HG03457 (cell line): ENCODE measurements around the gene SLC26A9.

Source experiments
- ATAC-seq: cut with Tn5 transposase; IDR thresholded peaks from one replicate; pipeline ENCODE4 v1.9.1; 2021; ENCODE audit warnings: moderate number of reproducible peaks; ENCODE audit not compliant: unreplicated experiment

The SLC26A9 gene

DNA sequence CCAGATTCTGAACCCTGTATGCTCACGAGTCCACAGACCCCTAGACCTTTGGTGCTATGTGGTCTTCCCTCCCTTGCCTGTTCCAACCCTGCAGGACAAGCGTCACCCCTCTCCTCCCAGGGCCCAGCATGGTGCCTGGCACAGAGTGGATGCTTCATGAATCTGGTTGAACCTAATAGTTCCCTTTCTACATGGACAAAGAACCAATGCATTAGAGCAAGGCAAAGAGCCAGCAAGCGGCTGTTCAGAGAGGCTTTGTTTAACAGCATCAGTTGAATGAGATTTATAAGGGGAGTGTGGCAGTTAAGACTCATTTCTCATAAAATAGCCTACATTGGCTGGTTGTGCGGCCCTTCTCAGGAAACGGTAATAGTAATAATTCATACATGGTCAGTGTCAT lies 14.9 kb downstream of the SLC26A9 start:
- no peak for ATAC-seq

DNA sequence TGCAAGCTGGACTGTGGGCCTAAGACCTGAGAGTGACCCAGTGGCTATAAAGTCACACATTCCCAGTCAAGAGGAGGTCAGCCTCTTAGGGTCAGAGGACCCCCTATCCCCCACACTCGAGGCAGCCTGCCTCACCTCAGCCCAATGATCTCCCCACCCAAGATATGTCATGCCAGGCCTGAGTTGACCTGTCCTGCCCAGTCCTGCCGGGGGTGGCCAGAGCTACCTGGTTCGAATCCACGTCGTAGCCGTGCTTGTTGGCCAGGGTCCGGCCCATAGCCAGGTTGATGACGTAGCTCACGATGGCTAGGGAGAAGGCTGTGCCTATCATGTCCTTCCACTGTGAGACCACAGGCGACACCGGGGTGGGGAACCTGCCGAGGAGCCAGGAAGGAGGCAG lies 15.6 kb downstream of the SLC26A9 start:
- ATAC-seq: no peak

DNA sequence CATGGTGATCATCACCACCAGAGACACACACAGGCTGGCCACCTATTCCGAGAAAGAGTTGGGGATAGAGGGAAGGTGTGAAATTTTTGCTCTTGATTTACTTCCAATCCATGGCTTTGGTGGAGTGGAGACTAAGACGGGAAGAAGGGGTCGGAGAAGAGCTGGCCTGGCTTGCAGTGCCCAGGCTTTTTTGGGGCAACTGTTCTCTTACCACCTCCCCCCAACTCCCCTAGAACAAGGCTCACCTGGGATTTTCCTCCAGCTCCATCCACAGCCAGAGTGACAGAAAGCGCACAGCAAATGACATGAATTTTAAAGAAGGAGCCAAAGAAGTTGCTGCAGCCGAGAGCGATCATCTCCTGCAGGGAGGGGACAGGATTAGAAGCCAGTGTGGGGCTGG lies 16.0 kb downstream of the SLC26A9 start:
- ATAC-seq: no peak

DNA sequence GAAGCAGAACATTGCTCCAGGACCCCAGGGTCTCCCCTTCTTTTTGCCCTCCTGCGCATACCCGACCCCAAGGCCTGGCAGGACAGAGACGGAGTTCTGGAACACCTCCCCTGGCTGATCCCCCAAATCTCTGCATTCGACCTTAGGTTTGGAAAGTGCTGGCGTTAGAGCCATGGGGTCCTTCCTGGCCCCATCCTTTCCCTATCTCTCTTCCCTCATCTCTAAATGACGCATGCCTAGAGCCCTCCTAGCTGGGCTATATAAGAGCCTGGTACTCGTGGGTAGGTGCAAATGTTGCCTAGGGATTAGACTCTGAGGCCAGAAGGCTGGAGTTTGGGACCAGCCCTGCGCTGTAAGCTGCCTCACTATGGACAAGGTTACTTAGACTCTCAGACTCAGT lies 16.6 kb downstream of the SLC26A9 start:
- ATAC-seq: no peak

DNA sequence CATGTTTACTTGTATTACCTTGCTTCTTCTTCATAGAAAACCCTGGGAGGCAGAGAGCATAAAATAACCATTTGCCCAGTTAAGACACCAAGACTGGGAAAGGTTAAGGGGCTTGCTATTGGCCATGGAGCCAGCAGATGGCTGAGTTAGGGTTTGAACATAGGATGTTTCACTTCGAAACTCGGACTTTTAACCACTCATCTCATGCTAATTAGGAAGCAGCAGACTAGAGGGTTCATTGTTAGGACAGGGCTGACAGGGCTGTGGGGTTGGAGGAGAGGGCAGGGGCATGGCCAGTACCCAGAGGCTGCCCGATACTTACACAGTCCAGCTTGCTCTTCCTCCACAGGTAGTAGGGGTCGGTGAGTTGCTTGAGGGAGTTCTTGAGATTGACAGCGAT lies 17.0 kb downstream of the SLC26A9 start:
- ATAC-seq: no peak

DNA sequence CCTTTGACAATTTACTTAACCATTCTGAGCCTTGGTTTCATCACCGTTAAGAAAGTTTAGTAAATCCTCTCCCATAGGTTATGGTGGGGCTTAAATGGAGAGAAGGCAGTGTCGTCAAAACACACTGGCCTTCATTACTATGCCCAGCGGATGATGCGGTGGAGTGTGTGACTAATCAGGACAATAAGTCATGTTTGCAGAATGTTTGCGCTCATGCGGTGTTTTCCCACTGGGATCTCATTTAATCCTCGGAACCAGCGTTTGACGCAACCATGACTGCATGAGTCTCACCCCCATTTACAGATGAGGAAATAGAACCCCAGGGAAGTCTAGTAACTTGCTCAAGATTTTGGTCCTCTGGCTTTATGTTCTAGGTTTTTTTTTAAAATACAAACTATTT lies 17.5 kb downstream of the SLC26A9 start:
- no peak for ATAC-seq

DNA sequence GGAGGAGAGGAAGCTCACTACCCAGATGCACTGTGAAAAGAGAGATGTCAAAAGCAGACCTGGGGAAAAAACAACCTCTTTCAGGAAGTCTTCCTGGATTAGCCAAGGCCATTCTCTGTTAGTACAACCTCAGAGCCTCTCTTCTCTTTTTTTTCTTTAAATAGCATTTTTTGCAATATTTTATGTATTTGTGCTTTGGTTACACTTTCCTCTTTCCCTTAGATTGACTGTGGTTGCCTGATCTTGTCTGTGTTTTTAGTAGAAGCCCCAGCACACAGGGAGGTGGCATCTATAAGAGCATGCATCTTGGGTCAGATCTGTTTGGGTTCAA lies 18.8 kb downstream of the SLC26A9 start:
- ATAC-seq: no peak

DNA sequence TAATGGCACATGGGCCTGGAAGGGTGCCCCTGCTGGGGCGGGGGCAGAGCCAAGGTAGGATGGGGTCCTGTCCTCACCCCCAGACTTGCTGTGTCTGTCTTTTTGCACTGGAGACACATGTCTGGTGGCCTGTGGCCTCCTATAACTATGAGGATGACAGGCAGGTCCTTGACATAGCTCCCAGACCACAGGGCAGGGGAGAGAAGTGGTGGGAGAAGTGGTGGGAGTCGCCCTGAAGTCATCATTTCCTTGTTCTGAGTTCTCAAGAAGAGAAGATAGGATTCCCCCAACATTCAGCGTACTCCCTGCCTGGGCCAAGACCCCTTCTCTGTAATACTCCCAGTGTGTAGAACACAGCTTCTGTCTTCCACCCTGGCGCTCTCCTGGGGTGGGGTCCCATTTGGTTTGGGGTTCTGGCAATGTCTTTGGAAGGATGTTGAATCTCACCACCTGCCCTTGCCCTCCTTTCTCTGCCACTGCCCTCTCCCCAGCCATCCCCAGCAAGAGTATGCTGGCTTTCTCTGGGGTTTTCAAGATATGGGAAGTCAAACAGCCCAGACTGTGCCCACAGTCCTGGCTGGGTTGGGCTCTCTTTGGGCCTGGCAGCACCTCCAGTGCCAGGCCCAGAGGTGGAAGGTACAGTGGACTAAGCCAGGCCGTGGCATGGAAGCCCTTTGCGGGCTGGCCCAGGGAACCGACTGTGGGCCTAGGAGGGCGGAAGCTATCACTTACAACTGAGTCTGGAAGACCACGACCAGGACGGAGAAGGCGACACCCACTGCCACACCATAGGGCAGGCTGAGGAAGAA lies 19.4 kb downstream of the SLC26A9 start:
- ATAC-seq: no peak

DNA sequence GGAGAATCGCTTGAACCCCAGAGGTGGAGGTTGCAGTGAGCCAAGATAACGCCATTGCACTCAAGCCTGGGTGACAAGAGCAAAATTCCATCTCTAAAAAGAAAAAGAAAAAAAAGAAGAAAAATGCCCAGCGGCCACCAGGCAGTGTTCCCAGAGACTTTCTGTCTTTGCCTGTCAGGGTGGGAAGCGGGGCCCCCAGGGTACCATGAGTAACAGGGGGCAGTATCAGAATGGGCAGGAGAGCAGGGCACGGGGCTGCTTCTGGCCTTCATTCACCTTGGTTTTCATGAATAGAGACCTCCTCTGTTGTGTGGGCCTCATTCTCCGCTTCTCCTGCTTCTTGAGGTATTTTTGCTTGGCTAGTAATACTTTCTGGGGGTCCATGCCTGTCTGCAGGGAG lies 20.4 kb downstream of the SLC26A9 start:
- no peak for ATAC-seq

DNA sequence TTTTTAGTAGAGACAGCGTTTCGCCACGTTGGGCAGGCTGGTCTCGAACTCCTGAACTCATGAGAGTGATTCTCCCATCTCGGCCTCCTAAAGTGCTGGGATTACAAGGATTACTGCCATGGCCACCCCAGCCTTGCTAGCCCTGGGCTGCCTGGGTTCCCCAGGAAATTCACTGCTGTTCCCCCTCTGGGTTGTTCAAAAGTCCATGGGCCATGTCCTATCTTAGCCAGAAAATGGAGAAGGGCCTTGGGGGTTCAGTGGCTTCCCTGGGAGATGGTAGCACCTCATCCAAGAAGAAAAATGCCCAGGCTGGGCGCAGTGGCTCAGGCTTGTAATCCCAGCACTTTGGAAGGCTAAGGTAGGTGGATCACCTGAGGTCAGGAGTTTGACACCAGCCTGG lies 20.9 kb downstream of the SLC26A9 start:
- ATAC-seq: no peak

DNA sequence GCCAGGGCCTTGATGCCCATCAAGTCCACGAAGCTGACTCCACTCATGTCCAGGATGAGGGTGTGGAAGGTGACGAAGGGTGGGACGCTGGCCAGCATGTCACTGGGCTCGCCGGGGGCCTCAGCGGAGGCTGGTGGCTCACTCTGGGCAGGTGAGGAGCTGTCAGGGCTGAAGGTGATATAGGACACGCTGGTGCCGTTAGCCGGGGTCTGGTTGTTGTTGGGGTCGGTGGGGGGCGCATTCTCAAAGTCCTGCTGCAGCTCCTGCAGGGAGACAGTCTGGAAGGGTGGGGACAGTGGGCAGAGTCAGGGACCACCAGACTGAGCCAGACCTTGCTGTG lies 21.7 kb downstream of the SLC26A9 start:
- ATAC-seq: no peak

DNA sequence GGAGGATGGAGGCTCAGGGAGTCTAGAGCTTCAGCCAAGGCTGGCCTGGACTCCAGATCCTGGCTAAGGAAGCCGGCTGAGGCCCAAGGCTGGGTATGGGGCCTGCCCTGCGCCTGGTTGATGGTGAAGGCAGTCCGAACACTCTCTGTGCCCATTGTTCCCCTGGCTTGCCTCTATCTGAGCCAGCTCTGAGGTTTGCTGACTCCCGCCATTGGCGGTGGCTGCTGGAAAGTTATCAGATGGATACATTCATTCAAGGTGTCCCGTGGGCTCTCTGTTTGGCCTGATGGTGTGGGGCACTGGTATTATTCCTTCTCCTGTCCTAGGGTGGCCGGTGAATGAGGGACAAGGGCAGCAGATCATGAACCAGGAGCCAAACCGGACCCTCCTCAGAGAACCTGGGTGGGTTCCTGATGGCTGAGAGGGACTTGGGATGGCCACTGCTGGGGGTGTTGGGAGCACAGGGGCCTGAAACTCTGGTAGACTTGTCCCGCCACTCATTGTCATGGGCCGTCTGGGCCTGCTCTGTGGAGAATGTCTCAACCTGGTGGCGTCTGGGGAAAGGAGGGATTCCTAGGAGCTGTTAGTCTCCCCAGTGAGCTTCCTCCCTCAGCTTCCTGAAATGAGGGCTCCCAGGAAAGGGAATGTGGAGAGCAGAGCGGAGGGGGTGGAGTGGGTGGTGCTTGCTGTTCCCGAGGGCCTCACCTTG lies 22.2 kb downstream of the SLC26A9 start:
- no peak for ATAC-seq

DNA sequence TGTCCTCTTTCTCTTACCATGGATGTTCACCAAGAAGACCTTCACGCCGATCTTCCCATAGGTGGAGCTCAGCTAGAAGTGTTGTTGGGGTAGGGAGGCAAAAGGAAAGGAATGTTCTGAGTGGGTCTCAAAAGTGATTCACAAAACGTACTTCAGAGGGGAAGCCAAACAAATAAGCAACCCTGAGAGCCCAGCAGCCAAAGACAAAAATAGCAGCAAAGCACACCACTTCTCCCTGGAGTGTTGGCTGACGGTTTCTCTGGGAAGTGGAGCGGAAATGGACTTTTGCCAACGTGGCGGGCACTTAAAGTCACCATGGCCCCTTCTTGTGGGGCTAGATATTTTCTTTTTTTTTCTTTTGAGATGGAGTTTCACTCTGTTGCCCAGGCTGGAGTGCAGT lies 23.1 kb downstream of the SLC26A9 start:
- no peak for ATAC-seq

DNA sequence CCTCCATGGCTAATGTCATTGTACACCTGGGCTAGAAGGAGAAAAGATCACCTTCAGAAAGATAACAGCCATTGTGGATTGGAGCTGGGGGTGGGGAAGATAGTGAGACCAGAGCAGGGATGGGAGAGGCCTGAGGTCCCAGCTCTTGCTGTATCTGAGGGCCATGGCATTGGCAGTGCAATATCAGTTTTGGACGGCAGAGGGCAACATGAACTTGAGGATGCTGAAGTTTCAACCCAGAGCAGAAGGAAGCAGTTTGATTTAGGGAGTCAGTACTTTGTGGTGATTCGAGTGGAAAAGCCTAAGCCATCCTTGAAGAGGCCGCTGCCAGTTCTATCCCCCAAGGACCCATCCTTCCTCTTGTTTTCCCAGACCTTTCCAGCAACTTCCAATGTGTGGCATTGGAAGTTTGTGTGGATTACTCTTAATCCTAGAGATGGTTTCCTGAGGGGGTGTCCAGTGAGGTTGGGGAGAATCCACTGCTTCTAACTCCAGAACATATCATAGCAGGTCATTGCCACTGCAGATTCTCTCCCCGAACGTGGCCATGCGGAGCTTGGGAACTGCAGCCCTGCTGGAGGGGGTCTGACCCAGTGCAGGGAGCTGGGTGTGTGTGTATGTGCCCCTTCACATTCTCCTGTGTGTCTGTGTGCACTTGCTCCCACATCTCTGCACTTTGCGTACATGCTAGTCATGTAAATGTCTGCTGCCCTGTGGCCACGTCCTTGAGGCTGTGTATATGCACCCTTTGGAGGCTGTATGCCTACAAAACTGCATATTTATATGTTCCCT lies 24.1 kb downstream of the SLC26A9 start:
- no peak for ATAC-seq

DNA sequence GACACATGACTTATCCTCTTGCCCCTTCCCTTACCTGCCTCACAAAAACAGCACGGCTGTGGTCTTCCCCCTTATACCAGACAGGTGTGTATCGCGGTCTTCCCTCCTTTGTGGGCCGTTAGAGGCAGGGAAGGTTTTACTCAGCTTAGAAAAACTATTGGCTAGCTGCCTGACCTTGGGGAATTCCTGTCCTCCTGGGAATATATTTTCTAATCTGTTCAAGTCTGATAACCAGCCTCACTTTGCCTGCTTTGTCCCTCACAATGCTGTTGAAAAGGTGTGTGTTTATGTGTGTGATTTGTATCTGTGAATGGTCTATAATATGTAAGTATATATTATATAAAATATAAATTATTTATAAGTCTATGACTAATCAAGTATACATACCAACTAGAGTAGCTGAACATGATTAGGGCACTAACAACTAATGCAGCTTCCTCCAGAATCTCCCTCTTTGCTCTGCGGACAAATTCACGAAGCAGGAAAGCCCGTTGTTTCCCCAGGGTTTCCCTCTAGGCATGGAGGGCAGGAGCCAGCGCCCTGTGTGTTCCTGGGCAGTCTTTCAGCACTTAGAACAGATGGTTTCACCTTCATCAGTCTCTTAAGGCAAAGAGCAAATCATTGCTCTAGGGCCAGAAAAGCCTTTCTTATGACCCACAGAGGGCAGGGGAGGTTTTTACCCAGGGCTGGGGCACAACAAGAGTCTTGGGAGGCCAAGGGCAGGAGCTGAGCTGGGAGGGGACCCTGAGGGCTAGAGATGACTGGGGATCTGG lies 25.6 kb downstream of the SLC26A9 start:
- ATAC-seq: no peak

DNA sequence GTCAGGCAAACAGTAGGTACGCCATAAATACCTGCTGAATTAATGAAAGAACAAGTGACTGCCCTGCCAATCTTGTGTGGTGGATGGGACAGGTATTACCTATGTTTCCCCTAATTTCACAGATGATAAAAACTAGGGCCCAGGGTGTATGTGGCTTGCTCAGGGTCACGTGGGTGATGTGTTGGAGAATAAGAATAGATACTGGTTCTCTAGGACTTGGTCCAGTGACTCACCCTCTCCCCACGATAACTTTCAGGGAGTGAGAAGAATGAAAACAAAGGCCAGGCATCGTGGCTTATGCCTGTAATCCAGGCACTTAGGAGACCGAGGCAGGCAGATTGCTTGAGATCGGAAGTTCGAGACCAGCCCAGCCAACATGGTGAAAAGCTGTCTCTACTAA lies 26.7 kb downstream of the SLC26A9 start:
- ATAC-seq: no peak

DNA sequence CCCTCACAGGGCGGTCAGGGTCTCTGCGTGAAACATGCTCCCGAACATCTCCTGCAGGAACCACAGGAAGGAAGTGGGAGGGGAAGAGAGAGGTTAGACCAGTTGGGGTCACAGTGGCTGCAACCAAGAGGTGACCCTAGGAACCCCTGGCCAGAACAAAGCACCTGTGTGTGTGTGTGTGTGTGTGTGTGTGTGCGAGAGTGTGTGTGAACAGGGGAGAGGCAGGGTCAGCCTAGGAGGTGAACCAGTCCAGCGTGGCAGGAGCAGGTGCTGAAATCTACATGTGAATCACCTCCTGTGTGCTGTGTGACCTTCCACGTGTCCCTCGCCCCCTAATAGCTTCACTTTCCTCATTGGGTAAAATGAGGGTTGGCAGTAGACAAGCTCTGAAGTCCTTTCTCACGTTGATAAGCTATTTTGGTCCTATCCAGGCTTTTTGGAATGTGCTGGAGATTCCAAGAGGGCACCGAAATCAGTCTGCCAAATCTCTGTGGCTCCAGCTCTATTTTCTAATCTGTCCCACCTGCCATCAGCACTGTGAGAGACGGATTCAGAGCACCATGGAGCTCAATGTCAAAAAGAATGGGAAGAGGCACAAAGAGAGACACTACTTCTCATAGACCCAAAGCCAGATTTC lies 27.8 kb downstream of the SLC26A9 start:
- ATAC-seq: no peak

DNA sequence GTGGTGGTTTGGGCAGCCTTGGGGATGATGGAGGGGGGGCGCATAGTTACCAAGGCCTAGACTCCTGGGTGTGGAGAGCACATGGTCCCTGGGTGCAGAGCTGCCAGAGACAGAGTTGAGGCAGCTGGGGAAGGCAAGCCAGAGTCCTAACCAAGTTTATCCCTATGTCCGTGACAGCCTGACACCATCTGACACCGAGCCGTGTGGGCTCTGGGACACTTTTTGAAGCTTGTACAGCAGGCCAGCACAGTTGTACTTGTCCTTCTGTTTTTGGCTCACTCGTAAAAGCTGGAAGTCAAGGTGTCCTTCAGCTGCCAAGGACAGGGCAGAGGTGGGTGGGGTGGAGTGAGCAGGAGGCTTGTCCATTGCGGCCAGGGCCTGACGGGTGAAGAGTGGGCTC lies 28.5 kb downstream of the SLC26A9 start:
- no peak for ATAC-seq

DNA sequence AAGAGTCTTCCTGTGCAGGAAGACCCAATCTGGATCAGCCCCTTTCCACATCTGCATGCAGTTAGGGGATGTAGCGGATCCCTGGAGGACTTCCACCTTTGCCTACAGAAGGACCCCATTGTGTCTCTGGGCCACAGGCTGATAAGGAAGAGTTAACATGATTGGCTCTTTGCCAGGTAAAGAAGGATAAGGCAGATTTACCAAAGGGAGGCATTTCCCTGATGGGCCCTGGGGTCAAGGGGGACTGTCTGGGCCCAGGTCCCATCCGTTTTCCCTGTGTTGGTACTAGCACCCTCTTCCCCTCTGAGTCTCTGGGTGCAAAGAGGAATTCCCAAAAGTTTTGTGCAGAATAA lies 29.1 kb downstream of the SLC26A9 start:
- no peak for ATAC-seq

DNA sequence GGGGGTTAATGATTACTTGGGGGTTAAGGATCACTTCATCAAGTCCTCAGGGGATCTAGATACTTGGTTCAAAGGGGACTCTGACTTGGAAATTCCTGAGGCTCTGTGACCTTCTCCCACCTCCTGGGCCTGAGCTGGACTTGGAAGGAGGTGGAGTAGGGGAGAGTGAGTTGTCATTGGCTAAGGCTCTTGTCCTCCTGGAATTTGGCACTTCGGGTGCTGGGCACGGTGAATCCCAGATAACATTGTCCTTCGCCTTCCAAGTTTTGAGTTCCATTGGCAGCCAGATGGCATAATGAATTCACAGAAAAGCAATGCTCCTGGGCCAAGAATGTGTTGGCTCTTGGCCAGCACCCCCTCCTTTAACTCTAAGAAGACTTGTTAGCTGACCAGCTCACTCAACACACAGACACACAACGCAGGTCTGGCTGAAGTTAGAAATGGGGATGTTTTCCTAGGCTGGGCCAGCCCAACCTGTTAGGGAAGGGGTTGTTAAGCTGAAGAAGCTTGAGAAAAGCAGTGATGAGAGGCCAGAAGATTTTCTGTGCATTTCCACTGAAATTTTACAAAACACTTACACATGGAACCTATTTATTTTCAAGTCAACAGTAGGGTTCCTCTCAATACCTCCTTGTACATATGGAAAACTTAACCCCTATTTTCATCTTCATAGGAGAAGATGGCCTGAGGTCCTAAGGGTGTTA lies 29.7 kb downstream of the SLC26A9 start:
- ATAC-seq: no peak
